Calu3 (cell line): ENCODE data around the gene SKAP2. TPM values are rescaled to one million over a fixed set of nuclear protein-coding genes. Genes with fewer than 3 reads are reported as not detected.
A peak's percentile ranks its signal among the peaks of the same experiment; 100 is the strongest.

ENCODE experiments used
- BruUV-seq: library from RNA; stranded (reverse); fragments of 400-500 nt; replicated peaks from 2 replicates; lab custom pipeline; 2021; lab: Mats Ljungman, UMichigan
- CTCF ChIA-PET: fragments of 300-600 bp; sonication (Branson Sonifier 250); formaldehyde crosslinking; loops from one replicate; lab custom pipeline; 2022; ENCODE audit warnings: antibody characterized with exemption; lab: Charles Lee
- DNase-seq: peaks from one replicate; pipeline ENCODE4 v3.0.0; 2022
- H3K27ac Mint-ChIP-seq: one replicate; pipeline ENCODE4 v1.8.0; 2022; ENCODE audit warnings: mixed read lengths; ENCODE audit not compliant: unreplicated experiment
- H3K27me3 Mint-ChIP-seq: one replicate; pipeline ENCODE4 v1.8.0; 2022; ENCODE audit warnings: mixed read lengths; ENCODE audit not compliant: unreplicated experiment
- H3K36me3 Mint-ChIP-seq: one replicate; pipeline ENCODE4 v1.8.0; 2022; ENCODE audit warnings: mild to moderate bottlenecking, moderate library complexity, mixed read lengths; ENCODE audit not compliant: insufficient read depth, unreplicated experiment
- H3K4me1 Mint-ChIP-seq: one replicate; pipeline ENCODE4 v1.8.0; 2022; ENCODE audit warnings: mild to moderate bottlenecking, low read depth, mixed read lengths; ENCODE audit not compliant: unreplicated experiment
- H3K4me3 Mint-ChIP-seq: one replicate; pipeline ENCODE4 v1.8.0; 2022; ENCODE audit warnings: mild to moderate bottlenecking, low read depth, moderate library complexity, mixed read lengths; ENCODE audit not compliant: unreplicated experiment
- H3K9me3 Mint-ChIP-seq: one replicate; pipeline ENCODE4 v1.8.0; 2022; ENCODE audit warnings: low read depth, mixed read lengths; ENCODE audit not compliant: unreplicated experiment
- CTCF ChIP-seq: fragments of 200-600 bp; IDR thresholded peaks from one replicate; pipeline ENCODE4 v1.8.0; 2022; ENCODE audit warnings: antibody characterized with exemption; ENCODE audit not compliant: unreplicated experiment
- intact Hi-C: fragments of 100-400 bp; cut with micrococcal nuclease; formaldehyde crosslinking; loops from one replicate; pipeline ENCODE4 v1.10.0; 2022; ENCODE audit not compliant: unreplicated experiment
- total RNA-seq: library from RNA; stranded (reverse); gene quantifications from 2 replicates; pipeline ENCODE4 v1.2.3, GENCODE V29; 2022

SKAP2 gene
- total RNA-seq, 1 experiment from 2014 or later: 83.1 TPM

GRCh38 chr7:26709210-26709990, 155.0 kb downstream of the SKAP2 start:
- H3K27ac Mint-ChIP-seq: no peak overlapping the region
- H3K9me3 Mint-ChIP-seq: no peaks in the 10 kb centered on the region
- DNase-seq: no peak
- intact Hi-C loops: no loop called here
- BruUV-seq: no TSS peak
- TF ChIP-seq CTCF: no peak
- CTCF ChIA-PET: interaction anchor here (1.0 to 1.2 kb wide), 2 partner anchors 62 to 461 kb away, joined by 3 read pairs; no protein-coding TSS in a partner anchor
- H3K27me3 Mint-ChIP-seq: no peaks in the 10 kb centered on the region
- no peak overlapping the region for H3K4me3 Mint-ChIP-seq
- H3K4me1 Mint-ChIP-seq: no peaks in the 10 kb centered on the region
- H3K36me3 Mint-ChIP-seq: no peaks in the 10 kb centered on the region

DNA sequence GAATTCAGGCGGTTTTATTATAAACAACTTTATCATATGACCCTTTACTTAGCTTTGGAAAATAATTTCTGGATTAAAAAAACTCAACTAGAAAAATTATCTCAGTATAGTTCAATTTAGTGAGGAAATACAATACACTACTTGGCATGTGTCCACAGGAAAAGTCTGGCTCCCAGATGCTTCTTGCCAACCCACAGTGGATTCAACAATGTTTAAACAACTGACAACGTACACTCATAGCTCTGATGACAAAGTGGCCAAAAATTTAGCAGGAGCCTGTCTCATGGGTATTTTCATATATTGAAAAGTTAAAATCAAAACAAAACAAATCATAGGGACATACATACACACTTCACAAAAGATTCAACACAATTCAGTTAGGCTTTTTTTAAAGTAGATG, 158.8 kb downstream of the SKAP2 start:
- Mint-ChIP-seq H3K36me3 (no peaks in the 10 kb centered on the region), H3K27ac (no peak overlapping the region), H3K9me3 (no peaks in the 10 kb centered on the region), H3K4me1 (peaks cover under 1% of the 10 kb centered on the region), H3K27me3 (no peaks in the 10 kb centered on the region), H3K4me3 (no peak overlapping the region)
- intact Hi-C loops: no loop called here
- DNase-seq: peak; percentile 24
- no TSS peak for BruUV-seq
- CTCF ChIA-PET: interaction anchor here (0.9 kb wide), 1 partner anchor 24 kb away, joined by 4 read pairs; no protein-coding TSS in a partner anchor
- no peak for TF ChIP-seq CTCF

- no peak for TF ChIP-seq CTCF
- BruUV-seq: no TSS peak
- Mint-ChIP-seq H3K27ac (no peak overlapping the region), H3K9me3 (no peaks in the 10 kb centered on the region), H3K36me3 (no peaks in the 10 kb centered on the region), H3K4me3 (no peak overlapping the region), H3K4me1 (peaks cover 8% of the 10 kb centered on the region), H3K27me3 (no peaks in the 10 kb centered on the region)
- intact Hi-C loops: no loop called here
- CTCF ChIA-PET: interaction anchor here (0.9 kb wide), 1 partner anchor 18 kb away, joined by 3 read pairs; no protein-coding TSS in a partner anchor
- no peak for DNase-seq
Measured at GRCh38 chr7:26704786-26705185, 159.6 kb downstream of the SKAP2 start.

DNA sequence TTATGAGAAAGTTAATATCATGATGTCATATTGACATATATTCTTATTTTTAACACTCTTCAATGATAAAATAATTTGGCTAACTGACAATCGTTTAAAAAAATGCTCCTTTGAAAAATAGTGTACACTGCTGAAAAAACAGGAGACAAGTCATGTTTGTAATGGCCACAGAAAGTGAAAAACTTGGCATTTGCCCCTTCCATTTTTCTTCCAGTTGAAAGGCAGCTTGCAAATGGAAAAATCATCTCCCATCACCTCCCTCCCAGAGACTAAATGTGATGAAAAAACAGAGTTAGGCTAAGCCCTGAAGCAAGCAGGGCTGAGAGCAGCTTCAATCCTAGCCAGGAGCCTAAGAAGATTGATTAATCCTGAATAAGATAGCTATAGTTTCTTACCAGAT, 160.4 kb downstream of the SKAP2 start:
- no peak for DNase-seq
- BruUV-seq: no TSS peak
- intact Hi-C loops: no loop called here
- no peak for TF ChIP-seq CTCF
- CTCF ChIA-PET: interaction anchor here (0.9 kb wide), 1 partner anchor 17 kb away, joined by 3 read pairs; no protein-coding TSS in a partner anchor
- no peaks in the 10 kb centered on the region for H3K27me3 Mint-ChIP-seq
- H3K36me3 Mint-ChIP-seq: no peaks in the 10 kb centered on the region
- no peak overlapping the region for H3K4me3 Mint-ChIP-seq
- H3K9me3 Mint-ChIP-seq: no peaks in the 10 kb centered on the region
- no peak overlapping the region for H3K27ac Mint-ChIP-seq
- peaks cover 10% of the 10 kb centered on the region for H3K4me1 Mint-ChIP-seq
